SK-N-SH (cell line): ENCODE measurements around the gene SMIM44. TPM values are rescaled to one million over a fixed set of nuclear protein-coding genes. Genes with fewer than 3 reads are reported as not detected.

ENCODE experiments used
- CTCF ChIA-PET: fragments of 300-600, 350-600 bp; formaldehyde crosslinking; extraction: SDS; loops from one replicate; lab custom pipeline; 2021; lab: Yijun Ruan, JAX
- POLR2A ChIA-PET: fragments of 350-600 bp; sonication (Branson Sonifier 250); formaldehyde crosslinking; extraction: SDS; loops from one replicate; lab custom pipeline; 2020; ENCODE audit warnings: antibody characterized with exemption, inconsistent platforms; lab: Yijun Ruan, JAX
- DNase-seq: peaks from one replicate; pipeline ENCODE4 v3.0.0; 2012
- H2AFZ ChIP-seq: fragments of 200-600 bp; sonication (generic); 2 replicates; pipeline ENCODE4 v1.8.1; 2016; ENCODE audit warnings: antibody characterized with exemption, mild to moderate bottlenecking, low read depth
- H3F3A ChIP-seq: fragments of 200-600 bp; sonication (generic); replicated peaks from 2 replicates; pipeline ENCODE3; 2016; ENCODE audit warnings: antibody characterized with exemption, mild to moderate bottlenecking; ENCODE audit not compliant: insufficient read depth
- H3K27ac ChIP-seq, 2 experiments: fragments of 200-500 bp in 1 of 2; fragments of 200-600 bp in 1 of 2; sonication (Bioruptor generic) in 1 of 2; sonication (generic), shearing (Covaris generic) in 1 of 2; 2 replicates each; pipeline versions ENCODE4 v1.5.1 to v1.6.1; 2014 to 2016; ENCODE audit warnings: low read depth in 2 of 2, inconsistent platforms in 1 of 2, low read length in 1 of 2, mild to moderate bottlenecking in 1 of 2, mixed read lengths in 1 of 2
- H3K27me3 ChIP-seq: fragments of 200-600 bp; sonication (generic), shearing (Covaris generic); 2 replicates; pipeline ENCODE4 v1.6.1; 2016; ENCODE audit warnings: mixed run types; ENCODE audit not compliant: insufficient read depth
- H3K36me3 ChIP-seq, 2 experiments: fragments of 200-500 bp in 1 of 2; fragments of 200-600 bp in 1 of 2; sonication (Bioruptor generic) in 1 of 2; sonication (generic) in 1 of 2; replicated peaks in 1 of 2; 2 replicates each; pipeline versions ENCODE3 to v1.5.1; 2014 to 2016; ENCODE audit warnings: low read length in 1 of 2, mild to moderate bottlenecking in 1 of 2; ENCODE audit not compliant: insufficient read depth in 2 of 2, control insufficient read depth in 1 of 2
- H3K4me1 ChIP-seq, 2 experiments: fragments of 200-500 bp in 1 of 2; fragments of 200-600 bp in 1 of 2; sonication (Bioruptor generic) in 1 of 2; sonication (generic), shearing (Covaris generic) in 1 of 2; 2 replicates each; pipeline versions ENCODE4 v1.5.1 to v1.6.1; 2014 to 2016; ENCODE audit warnings: low read depth in 1 of 2, low read length in 1 of 2, mixed run types in 1 of 2; ENCODE audit not compliant: insufficient read depth in 2 of 2, control insufficient read depth in 1 of 2
- H3K4me2 ChIP-seq: fragments of 200-600 bp; sonication (generic), shearing (Covaris generic); 2 replicates; pipeline ENCODE4 v1.6.1; 2017; ENCODE audit warnings: mixed run types
- H3K4me3 ChIP-seq, 2 experiments: fragments of 200-500 bp in 1 of 2; fragments of 200-600 bp in 1 of 2; sonication (Bioruptor generic) in 1 of 2; sonication (generic), shearing (Covaris generic) in 1 of 2; 2 replicates each; pipeline versions ENCODE4 v1.5.1 to v1.8.1; 2014 to 2016; ENCODE audit warnings: low read depth in 2 of 2, inconsistent platforms in 1 of 2, low read length in 1 of 2, mild to moderate bottlenecking in 1 of 2, mixed read lengths in 1 of 2, moderate library complexity in 1 of 2
- H3K79me2 ChIP-seq: fragments of 200-600 bp; sonication (generic); 2 replicates; pipeline ENCODE4 v1.8.1; 2017; ENCODE audit warnings: mild to moderate bottlenecking; ENCODE audit not compliant: insufficient read depth
- H3K9ac ChIP-seq: fragments of 200-600 bp; sonication (generic); 2 replicates; pipeline ENCODE4 v1.6.1; 2017; ENCODE audit warnings: mixed run types
- H3K9me2 ChIP-seq: fragments of 200-600 bp; sonication (generic); 2 replicates; pipeline ENCODE4 v1.6.1; 2017; ENCODE audit warnings: mixed run types
- H3K9me3 ChIP-seq: fragments of 200-600 bp; sonication (generic); 2 replicates; pipeline ENCODE4 v1.6.1; 2017; ENCODE audit warnings: mixed run types, mild to moderate bottlenecking, moderate library complexity
- H4K20me1 ChIP-seq: fragments of 200-600 bp; sonication (generic); 2 replicates; pipeline ENCODE4 v1.6.1; 2017; ENCODE audit warnings: mild to moderate bottlenecking, mixed run types; ENCODE audit not compliant: insufficient read depth
- CHD2 ChIP-seq: fragments of 150-350 bp; IDR thresholded peaks from 2 replicates; pipeline ENCODE4 v1.6.1; 2018; ENCODE audit warnings: low read length; ENCODE audit not compliant: partially characterized antibody
- ELF1 ChIP-seq: IDR thresholded peaks from 2 replicates; pipeline ENCODE4 v1.4.0; 2012
- EP300 ChIP-seq, 2 experiments: IDR thresholded peaks; 2 replicates each; pipeline versions ENCODE4 v1.4.0 to v1.6.1; 2012; ENCODE audit warnings: borderline replicate concordance in 1 of 2, low read depth in 1 of 2, low read length in 1 of 2
- FOSL2 ChIP-seq: IDR thresholded peaks from 2 replicates; pipeline ENCODE4 v1.4.0; 2012; ENCODE audit warnings: low read depth, mild to moderate bottlenecking, moderate library complexity, borderline replicate concordance
- FOXM1 ChIP-seq: IDR thresholded peaks from 2 replicates; pipeline ENCODE4 v1.4.0; 2012; ENCODE audit warnings: low read depth, mild to moderate bottlenecking
- GABPA ChIP-seq: IDR thresholded peaks from 2 replicates; pipeline ENCODE4 v1.4.0; 2012; ENCODE audit warnings: low read depth, mild to moderate bottlenecking
- GATA2 ChIP-seq: sonication (generic); formaldehyde crosslinking; IDR thresholded peaks from 2 replicates; pipeline ENCODE4 v1.5.0; 2020; ENCODE audit warnings: mild to moderate bottlenecking, missing genetic modification reagents
- MXI1 ChIP-seq: IDR thresholded peaks from 2 replicates; pipeline ENCODE4 v1.6.1; 2012; ENCODE audit warnings: mild to moderate bottlenecking, low read depth, low read length, improper control_type of control experiment
- NRF1 ChIP-seq: IDR thresholded peaks from 2 replicates; pipeline ENCODE4 v1.6.1; 2012; ENCODE audit warnings: low read depth, mild to moderate bottlenecking, low read length
- RAD21 ChIP-seq: IDR thresholded peaks from 2 replicates; pipeline ENCODE4 v1.6.1; 2012; ENCODE audit warnings: mild to moderate bottlenecking, low read length
- SIN3A ChIP-seq: IDR thresholded peaks from 2 replicates; pipeline ENCODE4 v1.6.1; 2012; ENCODE audit warnings: low read depth, mild to moderate bottlenecking, low read length, moderate library complexity, borderline replicate concordance
- TAF1 ChIP-seq: IDR thresholded peaks from 2 replicates; pipeline ENCODE4 v1.6.1; 2012; ENCODE audit warnings: low read depth, mild to moderate bottlenecking, low read length, moderate library complexity, borderline replicate concordance
- TCF12 ChIP-seq: IDR thresholded peaks from 2 replicates; pipeline ENCODE4 v1.4.0; 2012
- TEAD4 ChIP-seq: IDR thresholded peaks from 2 replicates; pipeline ENCODE4 v1.4.0; 2012; ENCODE audit warnings: mild to moderate bottlenecking, borderline replicate concordance; ENCODE audit not compliant: insufficient read depth
- WGBS: methylation state at CpG from one replicate; pipeline ENCODE4 v1.1.6; 2017; ENCODE audit warnings: low lambda C conversion rate; 5-methylcytosine and 5-hydroxymethylcytosine counted together
- polyA plus RNA-seq, 3 experiments: library from polyadenylated mRNA; depleted of rRNA; stranded (reverse); fragments of >200 nt; gene quantifications; 2 replicates each; pipeline ENCODE4 v1.2.3, GENCODE V29; 2012
- TF ChIP-seq, protein P1 (sequence below): IDR thresholded peaks from 2 replicates; pipeline ENCODE4 v1.4.0; 2012; ENCODE audit warnings: low read depth, borderline replicate concordance
- TF ChIP-seq, protein P2 (sequence below): fragments of 200-600 bp; sonication (generic); IDR thresholded peaks from 2 replicates; pipeline ENCODE4 v1.6.1; 2017; ENCODE audit warnings: antibody characterized with exemption, mild to moderate bottlenecking, moderate library complexity
- TF ChIP-seq, protein P3 (sequence below): fragments of 150-350 bp; IDR thresholded peaks from 2 replicates; pipeline ENCODE4 v1.6.1; 2016; ENCODE audit warnings: mild to moderate bottlenecking, low read depth, low read length
- TF ChIP-seq, protein P4 (sequence below): IDR thresholded peaks from 2 replicates; pipeline ENCODE4 v1.6.1; 2012; ENCODE audit warnings: mild to moderate bottlenecking, low read depth, low read length, moderate library complexity

SMIM44 gene
- polyA plus RNA-seq, 1 of the 3 experiments (the other 2 are of a cell fraction): not detected

DNA sequence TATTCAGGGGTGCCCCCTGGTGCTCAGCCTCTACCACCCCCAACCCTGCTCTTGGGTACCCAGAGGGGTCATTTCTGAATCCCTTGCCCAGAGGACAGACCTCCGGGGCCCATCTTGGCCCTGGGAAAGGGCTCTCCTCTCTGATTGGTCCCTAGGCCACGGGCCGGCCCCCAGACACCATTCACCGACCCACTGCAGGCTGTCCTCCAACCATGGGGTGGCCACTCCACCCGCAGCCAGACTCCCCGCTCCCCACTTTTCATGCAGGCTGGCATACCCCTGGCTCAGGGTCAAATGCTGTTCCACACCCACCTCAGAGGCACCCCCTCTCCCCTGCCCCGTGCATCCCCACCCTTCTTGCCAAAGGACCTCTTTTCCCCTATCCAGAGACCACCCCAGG lies 17.7 kb downstream of the SMIM44 start:
- H3K4me2 ChIP-seq: no peak overlapping the region
- H3K9ac ChIP-seq: no peak overlapping the region
- TF ChIP-seq, protein P1, sequence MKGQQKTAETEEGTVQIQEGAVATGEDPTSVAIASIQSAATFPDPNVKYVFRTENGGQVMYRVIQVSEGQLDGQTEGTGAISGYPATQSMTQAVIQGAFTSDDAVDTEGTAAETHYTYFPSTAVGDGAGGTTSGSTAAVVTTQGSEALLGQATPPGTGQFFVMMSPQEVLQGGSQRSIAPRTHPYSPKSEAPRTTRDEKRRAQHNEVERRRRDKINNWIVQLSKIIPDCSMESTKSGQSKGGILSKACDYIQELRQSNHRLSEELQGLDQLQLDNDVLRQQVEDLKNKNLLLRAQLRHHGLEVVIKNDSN: no peak
- TF ChIP-seq, protein P2, sequence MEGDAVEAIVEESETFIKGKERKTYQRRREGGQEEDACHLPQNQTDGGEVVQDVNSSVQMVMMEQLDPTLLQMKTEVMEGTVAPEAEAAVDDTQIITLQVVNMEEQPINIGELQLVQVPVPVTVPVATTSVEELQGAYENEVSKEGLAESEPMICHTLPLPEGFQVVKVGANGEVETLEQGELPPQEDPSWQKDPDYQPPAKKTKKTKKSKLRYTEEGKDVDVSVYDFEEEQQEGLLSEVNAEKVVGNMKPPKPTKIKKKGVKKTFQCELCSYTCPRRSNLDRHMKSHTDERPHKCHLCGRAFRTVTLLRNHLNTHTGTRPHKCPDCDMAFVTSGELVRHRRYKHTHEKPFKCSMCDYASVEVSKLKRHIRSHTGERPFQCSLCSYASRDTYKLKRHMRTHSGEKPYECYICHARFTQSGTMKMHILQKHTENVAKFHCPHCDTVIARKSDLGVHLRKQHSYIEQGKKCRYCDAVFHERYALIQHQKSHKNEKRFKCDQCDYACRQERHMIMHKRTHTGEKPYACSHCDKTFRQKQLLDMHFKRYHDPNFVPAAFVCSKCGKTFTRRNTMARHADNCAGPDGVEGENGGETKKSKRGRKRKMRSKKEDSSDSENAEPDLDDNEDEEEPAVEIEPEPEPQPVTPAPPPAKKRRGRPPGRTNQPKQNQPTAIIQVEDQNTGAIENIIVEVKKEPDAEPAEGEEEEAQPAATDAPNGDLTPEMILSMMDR: no peak
- no peak for TF ChIP-seq FOXM1
- no peak for TF ChIP-seq RAD21
- TF ChIP-seq FOSL2: no peak
- no peak for TF ChIP-seq EP300 (IDR thresholded peaks at IDR 0.05; ENCODE audit: borderline replicate concordance in 1 of 2, low read depth in 1 of 2, low read length in 1 of 2)
- TF ChIP-seq ELF1: no peak
- TF ChIP-seq GATA2: no peak
- no peak for TF ChIP-seq CHD2
- TF ChIP-seq, protein P3, sequence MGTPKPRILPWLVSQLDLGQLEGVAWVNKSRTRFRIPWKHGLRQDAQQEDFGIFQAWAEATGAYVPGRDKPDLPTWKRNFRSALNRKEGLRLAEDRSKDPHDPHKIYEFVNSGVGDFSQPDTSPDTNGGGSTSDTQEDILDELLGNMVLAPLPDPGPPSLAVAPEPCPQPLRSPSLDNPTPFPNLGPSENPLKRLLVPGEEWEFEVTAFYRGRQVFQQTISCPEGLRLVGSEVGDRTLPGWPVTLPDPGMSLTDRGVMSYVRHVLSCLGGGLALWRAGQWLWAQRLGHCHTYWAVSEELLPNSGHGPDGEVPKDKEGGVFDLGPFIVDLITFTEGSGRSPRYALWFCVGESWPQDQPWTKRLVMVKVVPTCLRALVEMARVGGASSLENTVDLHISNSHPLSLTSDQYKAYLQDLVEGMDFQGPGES: no peak
- TF ChIP-seq GABPA: no peak
- no peak for TF ChIP-seq TCF12
- no peak for TF ChIP-seq TAF1
- peaks cover 0 to 2% of the 10 kb centered on the region in 2 experiments; a peak in 1 of 4 replicates for H3K4me1 ChIP-seq
- no peaks in the 10 kb centered on the region for H4K20me1 ChIP-seq
- H3K9me3 ChIP-seq: no peaks in the 10 kb centered on the region
- peaks cover 6 to 12% of the 10 kb centered on the region in 2 experiments for H3K36me3 ChIP-seq
- POLR2A ChIA-PET: no interaction called here
- H3F3A ChIP-seq: peaks cover 15% of the 10 kb centered on the region
- 0 out of 2 replicates have a peak, but pooled peaks cover 6% of the 10 kb centered on the region for H3K79me2 ChIP-seq
- DNase-seq: no peak
- no peaks in the 10 kb centered on the region for H3K27me3 ChIP-seq
- no peak overlapping the region for H3K4me3 ChIP-seq
- no peak overlapping the region for H2AFZ ChIP-seq
- H3K27ac ChIP-seq: no peak overlapping the region
- no peaks in the 10 kb centered on the region for H3K9me2 ChIP-seq
- 100% methylated on average over 4 of the region's 7 CpGs for WGBS
- CTCF ChIA-PET: interaction anchor here (1.0 kb wide), 1 partner anchor 161 kb away, joined by 10 read pairs; no protein-coding TSS in a partner anchor

DNA sequence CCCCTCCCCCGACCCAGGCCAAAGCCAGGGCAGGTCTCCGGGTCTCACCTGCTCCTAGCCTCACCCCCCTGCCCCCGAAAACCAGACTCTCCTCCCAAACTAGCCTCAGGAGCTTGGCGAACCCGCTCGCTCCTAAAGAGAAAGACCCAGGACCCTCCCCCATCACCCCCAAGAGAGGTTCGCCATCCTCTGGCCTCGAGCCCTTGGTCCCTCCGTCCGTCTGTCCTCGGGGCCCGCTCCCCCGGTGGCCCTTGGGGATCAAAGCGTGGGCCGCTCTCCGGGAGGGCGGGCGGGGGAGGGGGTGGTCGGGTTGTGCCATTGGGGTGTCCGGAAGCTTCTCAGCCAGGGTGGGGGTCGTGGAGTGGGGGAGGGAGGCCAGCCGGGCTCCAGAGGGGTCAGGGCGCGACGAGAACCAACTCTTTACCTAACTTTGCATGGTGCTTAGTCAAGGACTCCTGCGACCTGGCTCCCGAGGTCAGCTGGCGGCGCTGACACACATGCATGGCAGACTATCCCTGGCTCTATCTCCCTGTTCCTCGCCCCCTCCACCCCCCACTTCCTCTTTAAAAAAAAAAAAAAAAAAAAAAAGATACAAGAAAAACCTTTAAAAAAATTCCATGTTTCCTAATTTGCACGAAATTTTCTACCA lies 18.5 kb downstream of the SMIM44 start:
- H3F3A ChIP-seq: peaks cover 8% of the 10 kb centered on the region
- POLR2A ChIA-PET: no interaction called here
- H3K27me3 ChIP-seq: no peaks in the 10 kb centered on the region
- WGBS: 92% methylated on average over 30 of the region's 31 CpGs
- no peaks in the 10 kb centered on the region for H3K9me2 ChIP-seq
- H3K4me3 ChIP-seq: no peak overlapping the region
- H2AFZ ChIP-seq: no peak overlapping the region
- 0 out of 2 replicates have a peak, but pooled peaks cover 6% of the 10 kb centered on the region for H3K79me2 ChIP-seq
- H3K36me3 ChIP-seq: peaks cover 6 to 12% of the 10 kb centered on the region in 2 experiments
- H3K27ac ChIP-seq: no peak overlapping the region
- no peak overlapping the region for H3K9ac ChIP-seq
- 0 out of 2 replicates have a peak, but pooled peaks cover 3% of the 10 kb centered on the region for H4K20me1 ChIP-seq
- CTCF ChIA-PET: interaction anchor here (1.3 to 1.7 kb wide), 2 partner anchors 8 to 25 kb away, joined by 4 to 7 read pairs; no protein-coding TSS in a partner anchor
- no peak for DNase-seq
- H3K9me3 ChIP-seq: no peaks in the 10 kb centered on the region
- no peak overlapping the region for H3K4me2 ChIP-seq
- H3K4me1 ChIP-seq: peaks cover 4 to 7% of the 10 kb centered on the region in 2 experiments; a peak in 2 of 4 replicates
- no peak for TF ChIP-seq GABPA
- TF ChIP-seq, protein P4, sequence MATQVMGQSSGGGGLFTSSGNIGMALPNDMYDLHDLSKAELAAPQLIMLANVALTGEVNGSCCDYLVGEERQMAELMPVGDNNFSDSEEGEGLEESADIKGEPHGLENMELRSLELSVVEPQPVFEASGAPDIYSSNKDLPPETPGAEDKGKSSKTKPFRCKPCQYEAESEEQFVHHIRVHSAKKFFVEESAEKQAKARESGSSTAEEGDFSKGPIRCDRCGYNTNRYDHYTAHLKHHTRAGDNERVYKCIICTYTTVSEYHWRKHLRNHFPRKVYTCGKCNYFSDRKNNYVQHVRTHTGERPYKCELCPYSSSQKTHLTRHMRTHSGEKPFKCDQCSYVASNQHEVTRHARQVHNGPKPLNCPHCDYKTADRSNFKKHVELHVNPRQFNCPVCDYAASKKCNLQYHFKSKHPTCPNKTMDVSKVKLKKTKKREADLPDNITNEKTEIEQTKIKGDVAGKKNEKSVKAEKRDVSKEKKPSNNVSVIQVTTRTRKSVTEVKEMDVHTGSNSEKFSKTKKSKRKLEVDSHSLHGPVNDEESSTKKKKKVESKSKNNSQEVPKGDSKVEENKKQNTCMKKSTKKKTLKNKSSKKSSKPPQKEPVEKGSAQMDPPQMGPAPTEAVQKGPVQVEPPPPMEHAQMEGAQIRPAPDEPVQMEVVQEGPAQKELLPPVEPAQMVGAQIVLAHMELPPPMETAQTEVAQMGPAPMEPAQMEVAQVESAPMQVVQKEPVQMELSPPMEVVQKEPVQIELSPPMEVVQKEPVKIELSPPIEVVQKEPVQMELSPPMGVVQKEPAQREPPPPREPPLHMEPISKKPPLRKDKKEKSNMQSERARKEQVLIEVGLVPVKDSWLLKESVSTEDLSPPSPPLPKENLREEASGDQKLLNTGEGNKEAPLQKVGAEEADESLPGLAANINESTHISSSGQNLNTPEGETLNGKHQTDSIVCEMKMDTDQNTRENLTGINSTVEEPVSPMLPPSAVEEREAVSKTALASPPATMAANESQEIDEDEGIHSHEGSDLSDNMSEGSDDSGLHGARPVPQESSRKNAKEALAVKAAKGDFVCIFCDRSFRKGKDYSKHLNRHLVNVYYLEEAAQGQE: no peak
- TF ChIP-seq FOXM1: no peak
- no peak for TF ChIP-seq SIN3A
- TF ChIP-seq NRF1: no peak
- TF ChIP-seq MXI1: no peak
- TF ChIP-seq CHD2: no peak
- TF ChIP-seq TEAD4: no peak
